Measurements from ENCODE around the gene TPR. TPM values are rescaled to one million over a fixed set of nuclear protein-coding genes. Genes with fewer than 3 reads are reported as not detected.

TPR gene
- total RNA-seq, 4 donors from 2014 or later, result 76.3 to 108 (median 87.6) TPM

DNA sequence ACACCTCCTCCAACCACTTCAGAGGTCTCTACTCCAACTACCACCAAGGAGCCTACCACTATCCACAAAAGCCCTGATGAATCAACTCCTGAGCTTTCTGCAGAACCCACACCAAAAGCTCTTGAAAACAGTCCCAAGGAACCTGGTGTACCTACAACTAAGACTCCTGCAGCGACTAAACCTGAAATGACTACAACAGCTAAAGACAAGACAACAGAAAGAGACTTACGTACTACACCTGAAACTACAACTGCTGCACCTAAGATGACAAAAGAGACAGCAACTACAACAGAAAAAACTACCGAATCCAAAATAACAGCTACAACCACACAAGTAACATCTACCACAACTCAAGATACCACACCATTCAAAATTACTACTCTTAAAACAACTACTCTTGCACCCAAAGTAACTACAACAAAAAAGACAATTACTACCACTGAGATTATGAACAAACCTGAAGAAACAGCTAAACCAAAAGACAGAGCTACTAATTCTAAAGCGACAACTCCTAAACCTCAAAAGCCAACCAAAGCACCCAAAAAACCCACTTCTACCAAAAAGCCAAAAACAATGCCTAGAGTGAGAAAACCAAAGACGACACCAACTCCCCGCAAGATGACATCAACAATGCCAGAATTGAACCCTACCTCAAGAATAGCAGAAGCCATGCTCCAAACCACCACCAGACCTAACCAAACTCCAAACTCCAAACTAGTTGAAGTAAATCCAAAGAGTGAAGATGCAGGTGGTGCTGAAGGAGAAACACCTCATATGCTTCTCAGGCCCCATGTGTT lies 66.6 kb downstream of the TPR start:
- TF ChIP-seq CTCF (IDR thresholded peaks at IDR 0.05) (no peak), POLR2A (IDR thresholded peaks at IDR 0.05) (no peak), EP300 (IDR thresholded peaks at IDR 0.05) (no peak)
- H3K27me3 ChIP-seq, result no peaks in the 10 kb centered on the region
- 96 to 98% methylated on average over 6 of the region's 6 CpGs for WGBS, 2 donors

DNA sequence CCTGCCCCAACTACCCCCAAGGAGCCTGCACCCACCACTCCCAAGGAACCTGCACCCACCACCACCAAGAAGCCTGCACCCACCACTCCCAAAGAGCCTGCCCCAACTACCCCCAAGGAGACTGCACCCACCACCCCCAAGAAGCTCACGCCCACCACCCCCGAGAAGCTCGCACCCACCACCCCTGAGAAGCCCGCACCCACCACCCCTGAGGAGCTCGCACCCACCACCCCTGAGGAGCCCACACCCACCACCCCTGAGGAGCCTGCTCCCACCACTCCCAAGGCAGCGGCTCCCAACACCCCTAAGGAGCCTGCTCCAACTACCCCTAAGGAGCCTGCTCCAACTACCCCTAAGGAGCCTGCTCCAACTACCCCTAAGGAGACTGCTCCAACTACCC lies 67.6 kb downstream of the TPR start:
- H3K4me1 ChIP-seq, result peaks cover 0 to 4% (median under 1%) of the 10 kb centered on the region in 4 donors
- no peak for DNase-seq (ENCODE audit: low spot score in 2 of 2)
- no peak for TF ChIP-seq CTCF (IDR thresholded peaks at IDR 0.05)
- TF ChIP-seq EP300 (IDR thresholded peaks at IDR 0.05), result no peak
- TF ChIP-seq POLR2A (IDR thresholded peaks at IDR 0.05), result no peak
- H3K27ac ChIP-seq, result no peak overlapping the region
- no peak overlapping the region for H3K4me3 ChIP-seq
- H3K27me3 ChIP-seq, result no peaks in the 10 kb centered on the region
- peaks cover 0 to 22% (median 0%) of the 10 kb centered on the region in 3 donors for H3K36me3 ChIP-seq
- H3K9me3 ChIP-seq, result no peaks in the 10 kb centered on the region
- 97 to 100% methylated on average over 4 to 6 of the region's 6 CpGs for WGBS, 2 donors

More for the DNA sequence above, 66.6 kb downstream of the TPR start:
- H3K36me3 ChIP-seq, result peaks cover 0 to 32% (median 0%) of the 10 kb centered on the region in 3 donors
- no peak overlapping the region for H3K27ac ChIP-seq
- no peak overlapping the region for H3K4me3 ChIP-seq
- DNase-seq (ENCODE audit: low spot score in 2 of 2), result no peak
- H3K4me1 ChIP-seq, result peaks cover 0 to 4% (median 0%) of the 10 kb centered on the region in 4 donors
- no peaks in the 10 kb centered on the region for H3K9me3 ChIP-seq

DNA sequence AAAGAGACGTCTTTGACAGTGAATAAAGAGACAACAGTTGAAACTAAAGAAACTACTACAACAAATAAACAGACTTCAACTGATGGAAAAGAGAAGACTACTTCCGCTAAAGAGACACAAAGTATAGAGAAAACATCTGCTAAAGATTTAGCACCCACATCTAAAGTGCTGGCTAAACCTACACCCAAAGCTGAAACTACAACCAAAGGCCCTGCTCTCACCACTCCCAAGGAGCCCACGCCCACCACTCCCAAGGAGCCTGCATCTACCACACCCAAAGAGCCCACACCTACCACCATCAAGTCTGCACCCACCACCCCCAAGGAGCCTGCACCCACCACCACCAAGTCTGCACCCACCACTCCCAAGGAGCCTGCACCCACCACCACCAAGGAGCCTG lies 68.5 kb downstream of the TPR start:
- Histone ChIP-seq H3K4me3 (no peak overlapping the region), H3K36me3 (peaks cover 0 to 13% (median 0%) of the 10 kb centered on the region in 3 donors), H3K9me3 (no peaks in the 10 kb centered on the region), H3K4me1 (peaks cover 0 to 4% (median 2%) of the 10 kb centered on the region in 4 donors), H3K27ac (no peak overlapping the region), H3K27me3 (no peaks in the 10 kb centered on the region)
- DNase-seq (ENCODE audit: low spot score in 2 of 2), result no peak
- 92 to 93% methylated on average over 3 of the region's 3 CpGs for WGBS, 2 donors
- TF ChIP-seq CTCF (IDR thresholded peaks at IDR 0.05) (no peak), EP300 (IDR thresholded peaks at IDR 0.05) (no peak), POLR2A (IDR thresholded peaks at IDR 0.05) (no peak)

GRCh38 chr1:186304982-186305949 lies 69.8 kb downstream of the TPR start:
- Histone ChIP-seq H3K36me3 (peaks cover 0 to under 1% (median 0%) of the 10 kb centered on the region in 3 donors), H3K4me3 (no peak overlapping the region), H3K4me1 (peaks cover 0 to 4% (median 2%) of the 10 kb centered on the region in 4 donors), H3K27me3 (no peaks in the 10 kb centered on the region), H3K9me3 (no peaks in the 10 kb centered on the region), H3K27ac (no peak overlapping the region)
- no peak for DNase-seq (ENCODE audit: low spot score in 2 of 2)
- WGBS, 2 donors, result 51 to 55% methylated on average over 6 of the region's 6 CpGs
- TF ChIP-seq EP300 (IDR thresholded peaks at IDR 0.05), result no peak
- TF ChIP-seq POLR2A (IDR thresholded peaks at IDR 0.05), result no peak
- TF ChIP-seq CTCF (IDR thresholded peaks at IDR 0.05), result peak in 3 of 5 experiments; percentile 13 to 41 (median 31)

All from tibial nerve (tissue), 4 donors.